Neural progenitor cell (in vitro differentiated cells): Measurements from ENCODE around the gene TMEM128. TPM values are rescaled to one million over a fixed set of nuclear protein-coding genes. Genes with fewer than 3 reads are reported as not detected.

Source experiments
- DNase-seq: peaks from one replicate; pipeline ENCODE4 v3.0.0-alpha.2; 2016; ENCODE audit warnings: low spot score
- H2AFZ ChIP-seq: fragments of 200-600 bp; sonication (generic); replicated peaks from 2 replicates; pipeline ENCODE4 v1.6.1; 2016; ENCODE audit warnings: antibody characterized with exemption
- H3F3A ChIP-seq: fragments of 200-600 bp; sonication (generic); 2 replicates; pipeline ENCODE4 v1.6.1; 2016; ENCODE audit warnings: antibody characterized with exemption, low read depth
- H3K27ac ChIP-seq: fragments of 200-600 bp; sonication (generic); 2 replicates; pipeline ENCODE4 v1.5.1; 2016; ENCODE audit warnings: mild to moderate bottlenecking
- H3K27me3 ChIP-seq: fragments of 200-600 bp; sonication (generic); 2 replicates; pipeline ENCODE4 v1.6.1; 2016; ENCODE audit warnings: mild to moderate bottlenecking, moderate library complexity
- H3K36me3 ChIP-seq: fragments of 200-600 bp; sonication (generic); 2 replicates; pipeline ENCODE4 v1.5.1; 2016
- H3K4me1 ChIP-seq: fragments of 200-600 bp; sonication (generic); 2 replicates; pipeline ENCODE4 v1.6.1; 2016; ENCODE audit warnings: mixed run types
- H3K4me2 ChIP-seq: fragments of 200-600 bp; sonication (generic); 2 replicates; pipeline ENCODE4 v1.6.1; 2016
- H3K4me3 ChIP-seq: fragments of 200-600 bp; sonication (generic); 2 replicates; pipeline ENCODE4 v1.5.1; 2016
- H3K79me2 ChIP-seq: fragments of 200-600 bp; sonication (generic); 2 replicates; pipeline ENCODE4 v1.6.1; 2016; ENCODE audit warnings: low read depth
- H3K9ac ChIP-seq: fragments of 200-600 bp; sonication (generic); 2 replicates; pipeline ENCODE4 v1.6.1; 2016
- H3K9me3 ChIP-seq: fragments of 200-600 bp; sonication (generic); 2 replicates; pipeline ENCODE4 v1.5.1; 2016; ENCODE audit warnings: low read depth
- H4K20me1 ChIP-seq: fragments of 200-600 bp; sonication (generic); 2 replicates; pipeline ENCODE4 v1.6.1; 2016; ENCODE audit warnings: low read depth
- H3K27ac Mint-ChIP-seq: 3 replicates; pipeline ENCODE4 v1.8.0; 2021; ENCODE audit warnings: mixed read lengths
- H3K27me3 Mint-ChIP-seq: 2 replicates; pipeline ENCODE4 v1.8.0; 2022; ENCODE audit warnings: low read depth, mild to moderate bottlenecking, inconsistent platforms, moderate library complexity, mixed read lengths; ENCODE audit not compliant: insufficient read depth
- H3K36me3 Mint-ChIP-seq: 3 replicates; pipeline ENCODE4 v1.8.0; 2021; ENCODE audit warnings: mixed read lengths
- H3K4me1 Mint-ChIP-seq: 3 replicates; pipeline ENCODE4 v1.8.0; 2021; ENCODE audit warnings: mixed read lengths
- H3K4me3 Mint-ChIP-seq: 3 replicates; pipeline ENCODE4 v1.8.0; 2021; ENCODE audit warnings: mild to moderate bottlenecking, moderate library complexity, mixed read lengths
- H3K9me3 Mint-ChIP-seq: 3 replicates; pipeline ENCODE4 v1.8.0; 2020; ENCODE audit warnings: mixed read lengths
- CTCF ChIP-seq: fragments of 200-600 bp; sonication (generic); IDR thresholded peaks from 2 replicates; pipeline ENCODE4 v1.5.1; 2017; ENCODE audit warnings: antibody characterized with exemption, mild to moderate bottlenecking
- EZH2 ChIP-seq: fragments of 200-600 bp; sonication (generic); IDR thresholded peaks from 2 replicates; pipeline ENCODE4 v1.6.1; 2017; ENCODE audit warnings: antibody characterized with exemption, mild to moderate bottlenecking, moderate library complexity
- EZH2phosphoT487 ChIP-seq: fragments of 200-600 bp; sonication (generic); IDR thresholded peaks from 2 replicates; pipeline ENCODE4 v1.6.1; 2017; ENCODE audit warnings: antibody characterized with exemption
- total RNA-seq: library from RNA; depleted of rRNA; stranded (reverse); fragments of >200 nt; gene quantifications from 2 replicates; pipeline ENCODE4 v1.2.3, GENCODE V29; 2015; ENCODE audit warnings: low replicate concordance

TMEM128 gene
- total RNA-seq, 1 donor from 2014 or later, result 89.3 TPM

DNA sequence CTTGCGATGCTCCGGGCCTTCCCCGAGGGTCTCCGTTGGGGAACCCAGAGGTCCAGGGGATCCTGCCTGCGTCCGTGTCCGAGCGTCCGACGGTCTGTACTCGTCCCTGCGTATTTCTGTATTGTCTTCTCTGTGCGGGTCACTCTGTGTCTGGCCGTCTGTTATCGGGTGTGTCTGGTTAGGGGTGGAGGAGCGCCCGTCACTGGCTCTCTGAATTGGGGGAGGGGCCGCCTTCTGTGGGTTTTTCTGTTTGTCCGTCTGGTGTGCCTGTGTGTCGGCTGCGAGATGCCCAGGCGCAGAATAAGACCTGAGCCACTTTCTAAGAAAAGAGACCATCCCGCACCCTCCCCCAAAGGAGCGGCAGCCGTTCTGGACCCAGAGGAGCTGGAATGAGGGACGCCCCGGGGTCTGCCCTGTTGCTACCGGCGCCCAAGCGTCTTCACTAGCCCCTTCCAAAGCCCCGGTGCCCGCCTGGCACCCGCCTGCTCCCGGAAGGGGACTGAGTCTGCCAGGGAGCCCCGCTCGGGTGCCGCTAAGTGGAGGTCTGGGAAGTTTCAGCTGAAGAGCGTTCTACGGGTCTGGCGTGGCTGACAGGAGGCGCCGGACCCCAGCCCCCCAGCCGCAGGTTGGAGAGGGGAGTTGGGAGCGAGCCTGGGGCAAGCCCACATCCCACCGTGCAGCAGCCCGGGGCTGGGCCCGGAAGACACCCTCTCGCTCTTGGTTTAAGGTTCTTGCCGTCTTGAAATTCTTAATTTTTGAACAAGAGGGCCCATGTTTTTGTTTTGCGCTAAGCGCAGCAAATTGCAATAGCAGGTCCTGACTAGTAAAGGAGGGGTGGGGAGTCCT lies 20.3 kb downstream of the TMEM128 start:
- H3K79me2 ChIP-seq, result no peaks in the 10 kb centered on the region

GRCh38 chr4:4226606-4227438 lies 21.2 kb downstream of the TMEM128 start, which contains the start of gene OTOP1:
Gene OTOP1 (minus strand): TSS chr4:4226929. CDS start chr4:4226864, 65 bp downstream.
- TF ChIP-seq EZH2 (no peak), CTCF (no peak), EZH2phosphoT487 (no peak)
- Histone ChIP-seq H3K9ac (no peak within 1 kb of the TSS), H3K27ac (no peak within 1 kb of the TSS), H3K4me1 (no peaks in the 10 kb centered on the region), H3K4me3 (peak within 1 kb of the TSS; percentile 21), H3K79me2 (no peaks in the 10 kb centered on the region), H2AFZ (peak within 1 kb of the TSS; percentile 68), H3K9me3 (no peaks in the 10 kb centered on the region), H3F3A (no peaks in the 10 kb centered on the region), H4K20me1 (no peaks in the 10 kb centered on the region), H3K27me3 (peaks cover 92% of the 10 kb centered on the region), H3K36me3 (no peaks in the 10 kb centered on the region), H3K4me2 (peak within 1 kb of the TSS; percentile 57)
- H3K36me3 Mint-ChIP-seq, result no peaks in the 10 kb centered on the region
- peak within 1 kb of the TSS; percentile 62 for H3K4me3 Mint-ChIP-seq
- no peak for DNase-seq
- peaks cover 57% of the 10 kb centered on the region for H3K27me3 Mint-ChIP-seq
- H3K4me1 Mint-ChIP-seq, result peaks cover 13% of the 10 kb centered on the region
- H3K9me3 Mint-ChIP-seq, result peaks cover 10% of the 10 kb centered on the region
- H3K27ac Mint-ChIP-seq, result no peak within 1 kb of the TSS

More for the DNA sequence above, 20.3 kb downstream of the TMEM128 start:
- peak overlapping the region; percentile 62 for H3K4me3 Mint-ChIP-seq
- H3K9me3 ChIP-seq, result no peaks in the 10 kb centered on the region
- H3K4me3 ChIP-seq, result no peak overlapping the region
- no peak for DNase-seq
- peaks cover 55% of the 10 kb centered on the region for H3K27me3 Mint-ChIP-seq
- TF ChIP-seq EZH2phosphoT487, result peak; percentile 71
- TF ChIP-seq EZH2, result peak; percentile 91
- TF ChIP-seq CTCF, result no peak
- peaks cover 13% of the 10 kb centered on the region for H3K4me1 Mint-ChIP-seq
- peak overlapping the region; percentile 57 for H3K4me2 ChIP-seq
- H3F3A ChIP-seq, result no peaks in the 10 kb centered on the region
- no peaks in the 10 kb centered on the region for H3K4me1 ChIP-seq
- no peak overlapping the region for H3K9ac ChIP-seq
- H3K36me3 ChIP-seq, result no peaks in the 10 kb centered on the region
- no peak overlapping the region for H2AFZ ChIP-seq
- no peak overlapping the region for H3K27ac Mint-ChIP-seq
- H3K27ac ChIP-seq, result no peak overlapping the region
- no peaks in the 10 kb centered on the region for H4K20me1 ChIP-seq
- H3K9me3 Mint-ChIP-seq, result peaks cover 11% of the 10 kb centered on the region
- peaks cover 82% of the 10 kb centered on the region for H3K27me3 ChIP-seq
- no peaks in the 10 kb centered on the region for H3K36me3 Mint-ChIP-seq

- H3K9ac ChIP-seq, result no peak overlapping the region
- H3K4me3 ChIP-seq, result peak overlapping the region; percentile 21
- H3K36me3 Mint-ChIP-seq, result no peaks in the 10 kb centered on the region
- H3K4me3 Mint-ChIP-seq, result peak overlapping the region; percentile 62
- peak; percentile 26 for DNase-seq
- H3K27me3 Mint-ChIP-seq, result peaks cover 57% of the 10 kb centered on the region
- no peaks in the 10 kb centered on the region for H4K20me1 ChIP-seq
- no peaks in the 10 kb centered on the region for H3K9me3 ChIP-seq
- H3K27me3 ChIP-seq, result peaks cover 98% of the 10 kb centered on the region
- H3F3A ChIP-seq, result no peaks in the 10 kb centered on the region
- no peaks in the 10 kb centered on the region for H3K79me2 ChIP-seq
- H2AFZ ChIP-seq, result peak overlapping the region; percentile 68
- peaks cover 13% of the 10 kb centered on the region for H3K4me1 Mint-ChIP-seq
- peak overlapping the region; percentile 57 for H3K4me2 ChIP-seq
- H3K4me1 ChIP-seq, result no peaks in the 10 kb centered on the region
- no peak overlapping the region for H3K27ac ChIP-seq
- no peaks in the 10 kb centered on the region for H3K36me3 ChIP-seq
- TF ChIP-seq CTCF (no peak), EZH2phosphoT487 (no peak), EZH2 (no peak)
- H3K27ac Mint-ChIP-seq, result no peak overlapping the region
- peaks cover 10% of the 10 kb centered on the region for H3K9me3 Mint-ChIP-seq
Observed at GRCh38 chr4:4225915-4226605, 22.0 kb downstream of the TMEM128 start.
